Nephron (organoid): ENCODE data around the gene KCNK7.

Experiments
- H3K27ac Mint-ChIP-seq, 3 experiments: 2 replicates each; pipeline ENCODE4 v1.8.0; 2020; ENCODE audit warnings: mixed read lengths in 3 of 3, mild to moderate bottlenecking in 2 of 3, moderate library complexity in 1 of 3
- H3K27me3 Mint-ChIP-seq: 2 replicates; pipeline ENCODE4 v1.8.0; 2021; ENCODE audit warnings: low read depth, mild to moderate bottlenecking, moderate library complexity, mixed read lengths
- H3K36me3 Mint-ChIP-seq: 2 replicates; pipeline ENCODE4 v1.8.0; 2020; ENCODE audit warnings: low read depth, mixed read lengths
- H3K4me1 Mint-ChIP-seq: 2 replicates; pipeline ENCODE4 v1.8.0; 2020; ENCODE audit warnings: mixed read lengths
- H3K4me3 Mint-ChIP-seq, 3 experiments: 2 replicates each; pipeline ENCODE4 v1.8.0; 2020; ENCODE audit warnings: mild to moderate bottlenecking in 3 of 3, mixed read lengths in 3 of 3, moderate library complexity in 2 of 3
- H3K9me3 Mint-ChIP-seq: 2 replicates; pipeline ENCODE4 v1.8.0; 2020; ENCODE audit warnings: mixed read lengths
- CTCF ChIP-seq, 3 experiments: fragments of 200-600 bp; sonication (generic); IDR thresholded peaks; one replicate each; pipeline ENCODE4 v1.5.0; 2021; ENCODE audit warnings: antibody characterized with exemption in 3 of 3; ENCODE audit not compliant: unreplicated experiment in 3 of 3

KCNK7 gene

DNA sequence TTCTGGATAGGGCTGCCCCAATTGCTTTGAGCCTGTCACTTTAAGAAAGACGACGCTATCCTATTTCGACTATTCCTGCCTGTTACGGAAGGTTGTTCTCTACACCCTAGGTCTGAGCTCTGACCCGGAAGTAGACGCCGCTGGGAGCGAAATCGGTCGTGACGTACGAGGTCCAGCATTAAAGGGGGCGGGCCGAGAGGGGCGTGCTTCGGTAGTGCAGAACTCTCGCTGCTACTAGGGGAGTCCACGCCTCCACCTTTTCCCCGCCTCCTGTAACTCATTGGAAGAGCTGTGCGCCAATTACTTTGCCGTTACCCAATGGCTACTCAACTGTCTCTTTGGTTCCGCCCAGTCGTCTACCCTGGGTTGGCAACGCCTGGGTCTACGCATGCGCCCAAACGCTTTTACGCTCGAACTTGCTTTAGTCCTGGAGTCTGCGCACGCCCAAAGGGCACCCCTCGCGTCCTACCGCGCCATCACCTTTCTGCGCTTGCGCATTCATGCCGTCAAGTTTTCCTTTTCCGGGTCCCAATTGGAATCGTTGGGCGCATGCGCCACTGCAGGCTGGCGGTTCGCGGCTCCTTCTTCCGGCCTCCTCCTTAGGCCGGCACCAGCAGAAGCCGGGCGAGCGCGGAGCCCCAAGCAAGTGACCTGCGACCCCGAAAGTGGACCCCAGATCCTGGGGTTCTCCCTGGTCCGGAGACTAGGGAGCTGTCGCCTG lies 19.8 kb upstream of the KCNK7 start, which contains the start of gene PCNX3:
Gene PCNX3 (plus strand): TSS at position 548 of the 721 bp plus-strand sequence. CDS start 536 bp downstream, outside the sequence.
- peaks cover 28% of the 10 kb centered on the region for H3K4me1 Mint-ChIP-seq
- TF ChIP-seq CTCF (IDR thresholded peaks at IDR 0.05; ENCODE audit: unreplicated experiment in 3 of 3): no peak
- H3K36me3 Mint-ChIP-seq: peaks cover 19% of the 10 kb centered on the region
- no peaks in the 10 kb centered on the region for H3K9me3 Mint-ChIP-seq
- H3K4me3 Mint-ChIP-seq: peak within 1 kb of the TSS; percentile 90 to 97 (median 95)
- peak within 1 kb of the TSS; percentile 81 to 96 (median 89) for H3K27ac Mint-ChIP-seq
- no peaks in the 10 kb centered on the region for H3K27me3 Mint-ChIP-seq

- Mint-ChIP-seq H3K27ac (no peak overlapping the region), H3K9me3 (no peaks in the 10 kb centered on the region), H3K4me1 (peaks cover 41% of the 10 kb centered on the region), H3K27me3 (no peaks in the 10 kb centered on the region), H3K4me3 (peak overlapping the region; percentile 85 to 90 (median 86)), H3K36me3 (peaks cover 25% of the 10 kb centered on the region)
- TF ChIP-seq CTCF (IDR thresholded peaks at IDR 0.05; ENCODE audit: unreplicated experiment in 3 of 3): no peak
These were observed 17.7 kb upstream of the KCNK7 start for GRCh38 chr11:65613091-65613928.

DNA sequence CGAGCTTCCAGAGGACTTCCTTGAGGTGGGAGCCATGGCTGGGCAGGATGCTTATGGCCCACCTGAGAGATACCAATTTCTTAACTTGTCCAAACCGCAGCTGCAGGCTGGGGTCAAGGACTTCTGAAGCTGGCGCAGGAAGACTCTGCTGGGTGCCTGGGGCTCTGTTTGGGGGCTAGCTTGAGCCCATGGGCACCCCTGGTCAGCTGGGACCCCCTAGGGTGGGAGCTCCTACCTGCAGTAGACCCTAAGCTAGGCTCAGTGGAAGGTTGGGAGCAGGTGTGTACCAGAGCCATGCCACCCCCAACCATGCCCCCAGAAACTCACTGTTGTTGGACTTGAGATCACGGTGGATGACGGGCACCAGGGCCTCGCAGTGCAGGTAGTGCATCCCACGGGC lies 17.1 kb upstream of the KCNK7 start:
- Mint-ChIP-seq H3K27ac (peak overlapping the region; percentile 49 to 87 (median 59)), H3K4me3 (peak overlapping the region; percentile 85 to 90 (median 86)), H3K9me3 (no peaks in the 10 kb centered on the region), H3K36me3 (peaks cover 28% of the 10 kb centered on the region), H3K27me3 (no peaks in the 10 kb centered on the region), H3K4me1 (peaks cover 41% of the 10 kb centered on the region)
- no peak for TF ChIP-seq CTCF (IDR thresholded peaks at IDR 0.05; ENCODE audit: unreplicated experiment in 3 of 3)

DNA sequence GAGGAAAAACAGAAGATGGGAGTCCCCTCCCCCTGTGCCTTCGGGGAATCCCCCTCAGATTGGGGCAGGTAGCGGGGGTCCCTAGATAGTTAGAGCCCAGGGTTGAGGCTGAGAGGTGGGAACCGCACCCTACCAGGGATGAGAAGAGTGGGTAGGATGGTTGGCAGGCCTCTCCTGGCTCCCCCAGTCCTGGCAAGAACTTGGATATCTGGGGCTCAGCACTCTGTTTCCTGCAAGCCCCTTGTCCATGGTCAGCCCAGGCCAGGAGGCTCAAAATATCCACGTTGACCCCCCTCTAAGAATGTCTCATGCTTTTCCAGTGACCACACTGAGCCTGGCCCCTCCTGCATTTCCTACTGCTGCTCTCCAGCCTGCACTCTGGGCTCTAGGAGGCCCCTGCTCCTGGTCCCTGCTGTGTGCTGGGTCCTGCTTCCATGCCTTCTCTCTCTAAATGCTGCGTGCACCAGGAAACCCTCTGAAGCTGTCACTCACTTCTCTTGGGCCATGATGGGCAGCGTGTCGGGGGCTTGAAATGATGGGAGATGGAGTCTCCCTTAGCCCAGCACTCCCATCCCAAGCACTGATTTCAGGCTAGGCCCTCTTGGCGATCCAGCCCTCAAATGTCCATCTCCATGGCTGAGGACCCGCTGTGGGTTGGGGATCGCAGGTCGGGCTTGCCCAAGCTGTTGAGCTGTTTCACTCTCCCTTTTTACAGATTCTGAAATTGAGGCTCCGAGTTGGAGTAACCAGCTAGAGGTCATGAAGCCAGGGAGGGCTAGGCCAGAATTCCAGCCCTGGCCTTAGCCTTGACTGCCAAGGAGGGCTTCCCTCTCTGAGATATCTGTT lies 16.4 kb upstream of the KCNK7 start:
- Mint-ChIP-seq H3K4me3 (peak overlapping the region; percentile 85 to 90 (median 86)), H3K27me3 (no peaks in the 10 kb centered on the region), H3K4me1 (peaks cover 41% of the 10 kb centered on the region), H3K27ac (peak overlapping the region; percentile 49 to 87 (median 59)), H3K36me3 (peaks cover 28% of the 10 kb centered on the region), H3K9me3 (no peaks in the 10 kb centered on the region)
- TF ChIP-seq CTCF (IDR thresholded peaks at IDR 0.05; ENCODE audit: unreplicated experiment in 3 of 3): no peak

DNA sequence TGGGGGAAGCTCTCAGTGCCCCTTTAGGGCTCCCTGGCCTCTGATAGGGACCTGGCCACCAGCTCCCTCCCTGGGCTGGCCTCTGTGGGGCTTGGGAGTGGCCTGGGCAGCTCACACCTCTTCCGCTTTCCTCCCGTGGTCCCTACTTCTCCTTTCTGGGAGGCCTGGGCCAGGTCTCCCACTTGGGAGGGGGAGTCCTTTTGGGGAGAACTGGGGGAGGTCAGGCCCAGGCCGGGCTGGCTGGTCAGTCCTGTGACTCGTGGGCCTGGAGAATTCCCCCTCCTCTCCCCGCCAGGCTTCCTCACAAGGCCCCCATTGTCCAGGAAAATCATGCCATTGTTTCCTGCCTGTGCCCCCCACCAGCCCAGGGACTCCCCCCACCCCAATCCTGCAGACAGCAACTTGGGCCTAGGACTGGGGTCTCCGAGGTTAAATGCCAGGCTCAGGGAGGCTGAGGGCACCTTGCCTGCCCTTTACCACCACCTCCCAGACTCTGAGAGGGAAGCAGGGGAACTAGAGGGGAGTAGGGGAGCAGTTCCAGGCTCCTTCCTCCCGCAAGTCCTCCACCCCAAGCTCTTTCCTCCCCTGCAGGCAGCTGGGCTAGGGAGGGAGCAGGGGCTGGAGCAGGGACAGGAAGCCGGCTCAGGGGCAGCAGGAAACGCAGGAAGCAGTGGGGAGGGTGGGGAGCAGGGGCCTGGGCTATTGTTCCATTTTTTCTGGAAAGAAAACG lies 15.6 kb upstream of the KCNK7 start:
- no peaks in the 10 kb centered on the region for H3K9me3 Mint-ChIP-seq
- peak overlapping the region in 2 of 3 experiments; percentile 49 to 59 for H3K27ac Mint-ChIP-seq
- peaks cover 33% of the 10 kb centered on the region for H3K4me1 Mint-ChIP-seq
- H3K27me3 Mint-ChIP-seq: no peaks in the 10 kb centered on the region
- no peak for TF ChIP-seq CTCF (IDR thresholded peaks at IDR 0.05; ENCODE audit: unreplicated experiment in 3 of 3)
- H3K4me3 Mint-ChIP-seq: peak overlapping the region; percentile 15 to 90 (median 85)
- H3K36me3 Mint-ChIP-seq: peaks cover 23% of the 10 kb centered on the region
